GM19099 (cell line): Measurements from ENCODE around the gene FNDC11.

Experiments used
- POLR2A ChIP-seq: IDR thresholded peaks from 3 replicates; pipeline ENCODE4 v1.6.1; 2011; ENCODE audit warnings: low read depth; ENCODE audit not compliant: insufficient read length; ENCODE audit errors: extremely low read depth

FNDC11 gene

GRCh38 chr20:63520934-63521601, 32.9 kb upstream of the FNDC11 start:
- TF ChIP-seq POLR2A = no peak

GRCh38 chr20:63521602-63522001, 32.4 kb upstream of the FNDC11 start:
- TF ChIP-seq POLR2A = no peak

- no peak for TF ChIP-seq POLR2A
Measured at GRCh38 chr20:63522091-63522868, 31.7 kb upstream of the FNDC11 start.

- no peak for TF ChIP-seq POLR2A
Measured at GRCh38 chr20:63522981-63523611, 30.9 kb upstream of the FNDC11 start.

GRCh38 chr20:63525185-63525584, 28.8 kb upstream of the FNDC11 start:
- TF ChIP-seq POLR2A = no peak

GRCh38 chr20:63525971-63526370, 28.0 kb upstream of the FNDC11 start:
- TF ChIP-seq POLR2A = no peak

- no peak for TF ChIP-seq POLR2A
Measured at GRCh38 chr20:63527184-63527583, 26.8 kb upstream of the FNDC11 start.

- TF ChIP-seq POLR2A = no peak
Measured at GRCh38 chr20:63529180-63529860, 24.6 kb upstream of the FNDC11 start.

- TF ChIP-seq POLR2A = no peak
Measured at GRCh38 chr20:63529861-63530787, 23.8 kb upstream of the FNDC11 start.

- no peak for TF ChIP-seq POLR2A
Measured at GRCh38 chr20:63530788-63531160, 23.2 kb upstream of the FNDC11 start.

GRCh38 chr20:63531686-63532448, 22.1 kb upstream of the FNDC11 start:
- no peak for TF ChIP-seq POLR2A

GRCh38 chr20:63532449-63532971, 21.4 kb upstream of the FNDC11 start:
- no peak for TF ChIP-seq POLR2A

GRCh38 chr20:63533388-63533787, 20.6 kb upstream of the FNDC11 start:
- TF ChIP-seq POLR2A = no peak
